GM19468 (cell line): ENCODE measurements around the gene FOXP1.

Experiments used
- ATAC-seq: cut with Tn5 transposase; IDR thresholded peaks from one replicate; pipeline ENCODE4 v1.9.1; 2021; ENCODE audit warnings: mild to moderate bottlenecking, moderate library complexity, moderate number of reproducible peaks; ENCODE audit not compliant: unreplicated experiment; ENCODE audit errors: extremely low read depth

FOXP1 gene

DNA sequence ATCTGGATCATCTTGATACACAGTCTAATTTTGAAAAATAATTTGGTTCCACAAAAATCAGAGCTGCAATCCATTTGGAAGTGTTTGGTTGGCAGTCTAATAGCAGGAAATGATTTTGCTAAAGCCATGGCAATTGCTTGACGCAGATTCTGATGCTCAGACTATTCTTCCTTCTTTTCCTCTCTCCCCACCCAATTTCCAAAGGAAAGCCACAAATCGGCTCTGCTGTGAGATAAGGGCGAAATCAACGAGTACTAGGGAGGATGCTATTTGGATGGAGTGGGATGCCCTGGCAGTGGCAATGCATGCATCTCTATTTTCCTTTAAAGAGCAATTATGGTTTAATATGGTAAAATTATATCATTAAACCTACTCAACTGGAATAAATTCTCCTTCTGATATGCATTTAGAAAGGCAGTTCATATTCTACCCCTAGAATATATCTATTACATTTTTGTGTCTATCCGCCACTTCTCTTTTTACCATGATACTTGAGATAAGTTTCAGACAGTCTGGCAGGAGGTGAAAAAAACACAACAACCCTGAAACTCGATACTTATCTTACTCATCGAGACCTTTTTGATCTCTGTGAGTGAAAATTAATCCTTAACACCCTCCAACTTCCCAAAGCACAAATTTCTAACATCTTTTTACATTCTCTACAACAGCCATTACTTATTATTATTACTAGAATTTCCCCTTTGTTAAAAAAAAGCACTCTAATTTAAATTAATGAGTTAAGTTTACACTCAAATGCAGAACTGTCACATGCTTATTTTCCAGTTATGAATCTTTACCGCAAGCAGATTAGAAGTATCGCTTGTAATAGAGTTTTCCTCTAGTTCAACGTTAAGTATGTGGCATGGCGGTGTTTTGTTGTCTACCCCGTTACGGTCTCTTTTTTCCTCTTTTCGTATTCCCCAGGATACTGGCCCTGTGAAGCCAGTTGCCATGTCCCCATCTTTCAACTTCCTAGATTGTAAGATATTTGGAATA, 433.3 kb downstream of the FOXP1 start:
- ATAC-seq: no peak

DNA sequence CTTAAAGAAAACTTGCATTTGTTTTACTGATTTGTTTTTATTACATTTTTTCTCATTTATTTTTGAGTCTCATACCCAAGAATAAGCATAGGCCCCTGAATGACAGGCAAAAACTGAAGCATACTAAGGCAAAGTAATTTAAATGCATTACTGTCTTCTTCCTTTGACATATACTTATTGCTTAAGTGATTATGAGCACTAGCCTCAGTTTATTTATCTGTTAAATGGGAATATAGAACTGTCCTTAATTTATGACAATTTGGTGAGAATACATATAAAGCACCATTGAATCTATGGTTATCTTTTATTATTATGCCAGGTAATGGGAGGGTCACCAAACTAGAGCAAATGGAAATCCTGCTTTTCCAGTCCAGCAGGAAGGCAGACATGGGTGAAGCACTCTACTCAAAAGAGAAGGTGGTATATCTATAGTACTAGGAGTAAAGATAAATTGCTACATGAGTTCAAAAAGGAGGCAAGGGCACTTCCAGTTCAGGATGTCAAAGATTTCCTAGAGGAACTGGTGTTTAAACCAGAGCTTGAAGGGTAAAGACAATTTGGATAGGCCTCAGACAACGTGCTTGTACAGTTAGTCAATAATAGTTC, 435.0 kb downstream of the FOXP1 start:
- ATAC-seq: no peak

DNA sequence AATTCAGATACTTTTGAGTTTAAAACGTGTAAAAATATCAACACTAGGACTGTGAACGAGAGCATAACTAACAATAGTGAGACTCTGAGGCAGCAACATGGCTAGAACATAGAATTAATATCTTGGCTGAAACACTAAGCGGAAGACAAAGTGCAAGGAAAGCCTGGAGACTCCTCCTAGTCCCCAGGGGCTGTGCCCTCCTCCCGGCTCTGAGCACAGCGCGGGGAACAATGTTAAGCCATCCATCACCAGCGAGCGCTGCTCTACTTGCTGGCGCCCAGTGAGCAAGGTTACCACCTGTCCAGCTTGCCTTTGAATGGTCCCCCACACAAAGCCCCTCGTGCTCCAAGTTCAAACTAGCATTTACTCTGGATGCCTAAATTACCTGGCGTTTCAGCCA, 436.9 kb downstream of the FOXP1 start:
- ATAC-seq: no peak

DNA sequence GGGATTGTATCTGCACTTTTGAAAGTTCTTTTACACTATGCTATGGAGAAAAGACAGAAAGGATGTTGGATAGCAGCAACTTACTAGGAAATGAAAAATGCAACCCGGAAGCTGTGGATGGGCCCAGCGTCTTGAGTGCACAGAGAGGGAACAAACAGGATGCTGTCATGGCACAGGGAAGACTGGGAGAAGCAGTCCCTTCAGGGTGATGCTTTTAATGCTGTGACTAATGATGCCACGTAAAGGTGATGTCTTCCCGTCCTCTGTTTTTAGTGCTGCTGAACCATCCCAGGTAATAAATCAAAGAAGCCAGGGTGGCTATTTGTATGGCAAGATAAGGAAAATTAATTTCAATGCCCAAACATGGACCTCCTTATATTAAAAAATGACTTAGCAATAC, 437.6 kb downstream of the FOXP1 start:
- no peak for ATAC-seq

DNA sequence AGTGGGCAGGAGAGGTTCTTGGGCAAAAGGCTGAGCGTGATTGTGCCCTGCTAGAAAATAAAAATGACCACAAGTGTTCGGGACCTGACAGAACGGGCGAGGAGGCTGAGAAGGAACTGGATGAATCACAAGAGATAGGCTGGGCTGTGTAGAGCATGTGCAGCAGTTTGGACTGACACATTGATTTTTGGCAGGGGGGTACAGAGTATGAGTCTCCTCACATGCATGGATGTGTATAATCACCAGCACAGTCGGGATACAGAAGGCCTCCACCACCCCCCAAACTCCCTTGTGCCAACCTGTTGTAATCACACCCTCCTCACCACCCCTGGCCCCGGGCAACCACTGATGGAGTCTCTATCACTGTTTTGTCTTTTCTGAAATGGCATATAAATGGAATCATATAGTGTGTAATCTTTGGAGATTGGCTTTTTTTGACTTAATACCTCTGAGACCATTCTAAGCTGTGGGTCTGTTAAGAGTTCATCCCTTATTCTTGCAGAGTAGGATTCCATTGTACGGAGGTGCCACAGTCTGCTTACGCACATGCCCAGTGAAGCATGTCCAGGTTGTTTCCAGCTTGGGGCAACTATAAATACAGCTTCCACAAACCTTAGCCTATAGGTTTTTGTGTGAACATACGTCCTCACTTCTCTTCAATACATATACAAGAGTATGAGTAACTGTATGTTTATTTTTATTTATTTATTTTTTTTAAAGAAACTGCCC, 438.8 kb downstream of the FOXP1 start:
- ATAC-seq: no peak

DNA sequence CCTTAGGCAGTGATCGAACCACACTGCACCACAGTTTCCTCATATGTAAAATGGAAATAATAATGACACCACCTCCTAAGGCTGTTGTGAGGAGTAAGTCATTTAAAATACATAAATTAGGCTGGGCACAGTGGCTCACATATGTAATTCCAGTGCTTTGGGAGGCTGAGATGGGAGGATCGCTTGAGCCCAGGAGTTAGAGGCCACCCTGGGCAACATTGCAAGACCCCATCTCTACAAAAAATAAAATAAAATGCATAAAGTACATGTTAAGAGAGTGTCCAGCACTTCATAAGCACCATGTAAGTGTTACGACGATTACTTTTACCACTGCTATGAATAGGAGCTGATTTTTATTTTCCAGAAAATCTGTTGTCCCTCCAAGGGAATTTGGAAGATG, 440.0 kb downstream of the FOXP1 start:
- no peak for ATAC-seq

DNA sequence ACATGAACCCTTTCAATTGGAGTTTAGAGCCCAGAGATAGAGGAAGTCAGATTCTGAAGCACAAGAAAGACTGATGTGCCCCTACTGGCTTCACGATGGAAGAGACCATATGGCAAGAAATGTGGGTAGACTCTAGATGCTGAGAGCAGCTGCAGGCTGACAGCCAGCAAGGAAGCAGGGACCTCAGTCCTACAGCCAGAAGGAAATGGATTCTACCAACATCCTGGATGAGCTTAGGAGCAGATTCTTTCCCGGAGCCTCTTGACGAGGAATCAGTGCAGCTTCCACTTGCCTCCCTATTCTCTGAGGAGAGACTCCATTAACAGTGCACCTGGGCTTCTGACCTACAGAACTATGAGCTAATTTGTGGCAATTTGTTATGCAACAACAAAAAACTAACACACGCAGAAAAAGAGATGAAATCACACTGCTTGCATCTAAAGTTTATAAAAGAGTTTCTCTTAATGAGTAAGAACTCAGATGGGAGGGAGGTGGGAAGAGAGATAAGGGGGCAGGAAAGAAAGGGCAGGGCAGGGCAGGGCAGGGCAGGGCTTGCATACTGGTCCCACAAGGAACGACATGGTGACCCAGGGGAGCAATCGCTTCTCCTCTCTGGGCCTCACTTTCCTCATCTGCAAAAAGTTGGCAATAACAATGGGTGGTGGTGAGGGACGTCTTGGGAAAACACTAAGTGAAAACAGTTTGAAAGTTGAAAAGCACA, 440.9 kb downstream of the FOXP1 start:
- ATAC-seq: no peak

DNA sequence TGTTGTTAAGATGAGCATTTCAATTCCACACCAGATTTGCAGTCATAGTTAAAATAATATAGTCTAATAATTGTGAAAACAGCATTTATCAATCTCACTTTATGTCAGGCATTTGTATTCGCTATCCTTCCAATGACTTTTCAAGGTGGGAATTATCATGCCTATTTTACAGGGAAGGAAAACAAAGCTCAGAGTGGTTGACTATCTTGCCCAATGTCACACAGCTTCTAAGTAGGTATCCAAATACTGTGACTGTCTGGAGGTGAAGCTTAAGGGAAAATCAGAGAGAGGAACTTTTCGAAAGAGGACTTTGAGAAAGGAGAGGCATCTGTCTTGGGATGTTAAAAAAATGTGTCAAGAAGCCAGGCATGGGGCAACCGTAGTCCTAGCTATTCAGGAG, 443.1 kb downstream of the FOXP1 start:
- ATAC-seq: no peak

DNA sequence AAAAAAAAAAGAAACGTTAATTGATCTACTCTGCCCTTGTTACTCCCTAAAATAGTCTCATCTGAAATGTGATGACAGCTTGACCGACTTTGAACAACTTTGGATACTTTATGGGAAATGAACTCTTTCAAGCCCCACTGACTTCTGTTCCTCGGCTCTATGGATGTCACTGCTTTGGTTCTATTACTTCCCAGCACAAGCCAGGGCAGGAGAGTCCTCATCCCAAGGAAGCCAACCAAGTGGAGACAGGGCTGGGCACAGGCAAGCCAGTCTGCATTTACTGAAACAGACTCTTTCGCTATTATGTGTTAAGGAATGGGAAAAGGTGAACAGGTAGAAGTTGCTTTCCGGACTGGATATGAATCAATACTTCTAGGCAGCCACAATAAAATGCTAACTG, 444.0 kb downstream of the FOXP1 start:
- ATAC-seq: no peak

DNA sequence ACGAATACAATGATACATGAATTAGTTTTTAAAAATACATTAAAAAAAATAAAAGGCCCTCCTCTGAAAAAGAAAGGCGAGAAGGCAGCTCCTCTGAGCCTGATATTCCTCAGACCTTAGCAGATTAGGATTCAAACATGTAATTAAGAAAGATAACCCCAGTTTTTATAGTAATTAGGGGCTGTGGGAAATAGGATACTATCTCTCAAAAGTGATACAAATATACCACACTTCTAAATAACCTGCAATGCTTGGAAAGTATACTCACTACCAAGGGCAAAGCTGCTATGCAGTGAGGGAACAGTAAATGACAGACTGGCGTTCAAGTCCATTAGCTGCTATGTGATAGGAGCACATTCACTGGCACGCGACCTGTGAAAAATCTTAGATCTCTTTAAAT, 445.1 kb downstream of the FOXP1 start:
- no peak for ATAC-seq

DNA sequence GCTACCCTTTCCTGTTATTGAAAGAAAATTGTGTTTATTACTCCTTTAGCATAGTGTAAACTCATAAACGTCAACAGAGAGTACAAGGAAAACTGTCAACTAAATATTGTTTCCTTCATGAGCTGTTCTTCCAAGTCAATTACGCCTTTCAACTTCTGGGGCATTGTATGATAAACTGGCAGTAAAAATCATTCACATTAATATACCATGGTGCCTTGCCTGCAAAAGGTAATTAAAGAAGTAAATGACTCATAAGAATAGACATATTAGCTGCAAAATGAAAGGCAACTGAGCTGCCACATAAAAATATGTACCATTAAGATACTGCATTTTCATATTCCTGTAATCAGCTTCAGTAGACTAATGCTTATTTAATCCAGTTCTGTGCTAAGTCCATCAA, 447.3 kb downstream of the FOXP1 start:
- ATAC-seq: no peak

DNA sequence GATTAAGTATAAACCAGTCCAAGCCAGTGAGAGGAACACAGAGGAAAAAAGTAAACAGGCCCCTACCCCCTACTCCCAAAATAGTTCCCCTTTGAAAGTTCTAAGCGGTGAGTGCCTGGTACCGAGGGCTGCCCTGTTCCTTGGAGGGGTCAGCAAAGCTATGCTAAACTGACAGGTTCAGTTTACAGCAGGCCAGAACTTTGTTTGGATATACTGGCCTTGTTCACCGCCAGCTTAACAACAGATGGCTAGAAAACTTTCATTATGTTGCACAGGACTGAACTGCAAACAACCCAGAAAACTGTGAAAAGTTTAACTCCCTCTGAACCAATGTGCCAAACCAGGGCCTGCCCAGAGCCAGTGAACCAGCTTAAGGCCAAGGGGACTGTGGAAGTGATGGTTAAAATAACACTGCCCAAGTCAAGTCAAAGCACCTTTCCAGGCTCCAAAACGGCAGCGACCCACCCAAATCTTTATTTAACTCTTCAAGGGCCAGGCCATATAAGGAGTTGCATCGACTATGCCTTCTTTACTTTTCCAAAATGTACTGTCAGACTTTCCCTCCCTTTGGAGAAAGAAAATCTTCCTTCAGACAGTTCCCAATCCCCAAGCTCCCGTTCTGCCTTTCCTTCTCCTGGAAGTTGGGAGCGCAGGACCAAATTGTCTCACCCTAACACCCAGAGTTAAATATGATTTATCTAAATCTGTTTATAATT, 448.0 kb downstream of the FOXP1 start:
- ATAC-seq: no peak

DNA sequence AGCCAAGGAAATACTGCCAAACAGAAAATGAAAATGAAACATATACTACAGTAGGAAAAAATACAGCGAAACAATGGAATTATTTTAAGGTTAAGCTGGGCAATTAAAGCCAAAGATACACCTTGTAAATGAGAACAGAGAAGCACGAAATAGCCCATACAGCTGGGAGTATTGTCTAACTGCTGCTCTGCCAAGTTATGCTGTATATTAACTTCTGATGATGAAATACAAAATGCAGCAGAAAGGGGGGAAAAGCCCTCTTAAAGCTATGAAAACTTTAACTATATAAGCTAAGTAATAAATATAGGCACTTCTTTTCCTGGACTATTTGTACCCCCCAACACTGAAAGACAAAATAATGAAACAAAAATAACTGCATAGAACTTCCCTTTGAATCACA, 449.0 kb downstream of the FOXP1 start:
- ATAC-seq: no peak

DNA sequence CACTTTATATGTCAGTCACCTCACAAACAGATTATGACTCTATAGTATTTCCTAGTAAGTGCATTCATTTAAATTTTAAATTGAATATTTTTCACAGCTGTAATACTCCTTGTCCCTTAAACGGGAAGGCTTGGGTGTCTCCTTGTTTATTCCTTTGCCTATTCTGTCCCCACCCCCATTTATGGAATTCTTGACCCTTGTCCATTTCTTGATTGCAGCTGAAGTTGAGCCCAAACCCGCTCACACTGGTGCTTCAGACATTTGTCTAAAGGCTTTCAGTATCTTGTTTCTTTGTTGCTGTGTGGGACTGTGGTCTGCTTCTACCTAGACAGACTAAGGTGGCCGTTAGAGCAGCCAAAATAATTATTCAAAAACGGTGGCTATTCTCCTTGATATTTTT, 449.7 kb downstream of the FOXP1 start:
- ATAC-seq: no peak

DNA sequence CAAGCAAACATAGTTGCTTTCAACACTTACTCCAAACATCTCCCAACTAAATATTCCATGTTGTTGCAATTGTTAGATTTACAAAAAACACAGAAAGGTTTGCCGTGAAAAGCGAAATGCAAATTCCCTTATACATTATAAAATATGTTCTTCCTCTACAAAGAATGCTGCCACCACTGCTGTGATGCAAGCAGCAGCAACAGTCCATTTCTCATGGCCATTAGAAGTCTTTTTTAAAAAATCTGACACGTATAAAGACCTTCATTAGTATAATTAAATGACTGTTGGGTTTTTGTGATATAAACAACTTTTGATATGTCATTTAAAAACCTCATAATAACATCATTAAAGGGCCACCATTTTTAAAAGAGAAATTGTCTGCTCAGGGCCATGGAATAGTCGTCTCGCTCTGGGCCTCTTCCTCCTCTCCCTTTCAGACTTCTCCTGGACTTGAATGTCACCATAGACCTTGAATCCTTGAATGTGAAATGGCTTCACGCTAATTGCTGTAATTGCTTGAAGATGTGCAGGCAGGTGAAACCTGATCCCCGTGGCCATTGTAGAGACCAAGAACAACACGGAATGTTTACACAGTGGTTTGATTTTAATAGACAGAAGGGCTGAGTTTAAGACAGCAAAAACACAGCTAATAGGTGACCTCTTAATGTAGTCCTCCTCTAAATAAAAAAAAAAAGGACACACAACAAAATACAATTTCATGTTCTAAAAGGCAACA, 450.4 kb downstream of the FOXP1 start:
- ATAC-seq: no peak

DNA sequence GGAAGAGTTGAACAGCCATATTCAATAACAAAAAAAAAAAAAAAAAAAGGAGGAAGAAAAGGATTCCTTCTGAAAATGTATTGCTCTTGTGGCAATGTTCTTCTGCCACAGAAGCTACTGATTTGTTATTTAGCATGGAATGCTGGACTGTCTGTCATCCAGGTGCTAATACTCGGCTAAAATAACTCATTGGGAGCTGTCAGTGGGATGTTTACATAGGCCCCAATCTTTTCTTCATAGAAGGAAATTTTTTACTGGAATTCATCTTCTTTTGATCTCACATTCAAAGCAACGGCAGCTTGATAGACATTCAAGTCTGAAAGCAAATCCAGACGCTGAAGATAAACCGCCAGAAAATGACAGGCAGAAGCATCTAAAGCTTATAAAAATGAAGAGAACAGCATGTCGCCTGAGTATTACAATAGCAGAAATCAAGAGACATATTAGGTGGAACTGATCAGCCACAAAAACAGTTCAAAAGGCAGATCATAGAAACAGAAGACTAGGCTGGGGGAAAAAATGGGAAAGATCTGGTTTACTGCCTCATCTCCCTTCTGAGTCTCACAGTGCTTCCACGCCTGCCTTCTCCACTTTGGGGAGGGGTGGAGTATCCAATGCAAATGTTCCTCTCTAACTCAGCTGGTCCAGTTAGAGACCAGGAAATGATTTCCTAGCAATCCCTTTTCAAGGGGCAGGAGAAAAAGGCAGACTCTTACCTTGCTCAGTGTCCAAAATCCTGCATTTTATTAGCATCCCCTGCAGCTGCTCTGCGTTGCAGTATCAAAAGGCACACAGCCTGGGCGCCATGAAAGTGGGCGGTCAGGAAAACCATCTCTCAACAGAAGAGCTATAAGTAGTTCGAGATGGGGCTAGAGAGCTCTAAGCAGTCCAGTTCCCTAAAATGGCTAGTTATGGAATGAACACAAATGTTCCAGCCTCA, 451.9 kb downstream of the FOXP1 start:
- no peak for ATAC-seq

DNA sequence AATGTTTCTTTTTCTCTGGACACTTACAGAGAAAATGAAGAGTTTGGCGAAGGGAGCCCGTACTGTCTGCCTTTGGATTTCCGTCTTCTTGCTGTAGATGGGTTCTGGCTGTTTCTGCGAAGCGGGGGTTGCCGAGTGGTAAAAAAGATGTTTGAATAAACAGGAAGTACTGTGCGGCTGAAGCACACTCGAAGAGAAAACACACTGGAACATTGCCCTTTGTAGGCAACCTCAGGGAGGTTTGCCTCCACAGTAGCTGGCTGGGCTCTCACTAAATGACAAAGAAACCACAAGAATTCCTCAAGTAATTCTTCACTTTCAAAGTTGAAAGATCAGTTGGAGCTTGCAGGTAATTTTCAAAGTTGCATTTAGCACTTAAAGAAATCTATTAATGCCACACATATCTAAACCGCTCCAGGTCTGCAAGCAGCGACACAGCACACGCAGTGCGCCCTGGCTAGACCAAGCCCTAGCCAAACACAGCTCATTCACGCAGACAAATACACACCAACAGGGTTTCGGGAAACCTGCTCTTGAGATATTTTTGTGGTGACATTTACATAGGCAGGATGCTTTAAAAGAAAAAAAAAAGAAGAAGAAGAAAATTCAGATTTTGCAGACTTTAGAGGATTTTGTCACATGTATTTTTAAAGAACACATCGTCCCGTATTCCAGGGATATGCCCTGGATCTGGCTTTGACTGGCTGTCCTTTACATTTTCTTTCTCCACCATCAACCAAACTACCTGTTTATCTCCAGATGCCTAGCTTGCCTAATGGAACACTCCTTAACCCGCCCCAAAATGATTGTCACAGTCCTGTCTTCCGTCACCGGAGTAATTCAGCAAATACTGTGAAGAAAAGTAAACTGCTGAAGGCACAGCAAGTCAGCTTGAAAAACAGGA, 452.8 kb downstream of the FOXP1 start:
- ATAC-seq: peak; percentile 38
